RPMI7951 (cell line): ENCODE measurements around the gene MUC5B. TPM values are rescaled to one million over a fixed set of nuclear protein-coding genes. Genes with fewer than 3 reads are reported as not detected.
"Not testable (repeated sequence)": the region's sequence is repeated elsewhere in the genome, so short reads cannot be mapped to it uniquely, and the experiment has no call there.

ENCODE experiments used
- DNase-seq: peaks from one replicate; pipeline ENCODE4 v3.0.0-alpha.2; 2012; ENCODE audit warnings: low read depth
- total RNA-seq: library from RNA; depleted of rRNA; stranded (reverse); fragments of >200 nt; shearing (Covaris generic); gene quantifications from 2 replicates; pipeline ENCODE4 v1.2.3, GENCODE V29; 2014

MUC5B gene
- total RNA-seq, 1 experiment from 2014 or later, result not detected

DNA sequence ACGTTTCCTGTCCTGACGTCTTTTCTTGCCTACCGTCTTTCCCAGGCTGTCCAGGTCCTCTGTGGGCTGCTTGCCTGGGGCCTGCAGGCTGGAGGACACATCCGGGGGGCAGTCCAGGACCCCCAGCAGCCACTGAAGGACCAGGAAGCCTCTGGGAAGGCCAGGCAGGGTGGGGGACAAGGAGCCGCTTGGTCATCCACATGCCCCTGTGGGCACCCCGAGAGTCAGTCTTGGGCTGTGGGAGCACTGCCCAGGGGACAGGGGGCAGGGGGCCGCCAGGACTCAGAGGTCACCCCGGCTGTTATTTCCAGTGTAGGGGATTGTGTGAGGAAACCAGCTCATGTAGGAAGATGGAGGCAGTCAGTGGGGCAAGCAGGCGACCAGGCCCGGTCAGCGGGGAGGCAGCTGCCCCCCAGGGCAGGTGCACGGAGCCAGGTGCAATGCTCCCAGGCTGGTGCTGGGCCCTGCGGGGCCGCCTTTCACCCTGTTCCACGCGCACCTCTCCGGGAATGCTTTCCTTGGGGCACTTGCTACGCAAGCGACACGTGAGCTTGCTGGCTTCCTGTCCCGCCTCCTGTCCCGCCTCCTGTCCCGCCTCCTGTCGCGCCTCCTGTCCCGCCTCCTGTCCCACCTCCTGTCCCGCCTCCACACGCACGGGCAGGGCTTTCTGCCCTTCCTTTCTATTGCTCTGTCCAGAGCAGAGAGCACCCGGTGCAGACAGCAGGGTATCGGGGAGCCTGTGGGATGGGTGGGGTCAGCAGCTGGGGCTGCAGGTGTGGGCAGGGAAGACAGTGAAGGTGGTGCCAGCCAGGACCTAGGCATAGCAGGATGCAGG is 39.5 kb downstream of the MUC5B start:
- DNase-seq, result peak; percentile 83

GRCh38 chr11:1263010-1263409 is 40.1 kb downstream of the MUC5B start:
- DNase-seq, result no peak

DNA sequence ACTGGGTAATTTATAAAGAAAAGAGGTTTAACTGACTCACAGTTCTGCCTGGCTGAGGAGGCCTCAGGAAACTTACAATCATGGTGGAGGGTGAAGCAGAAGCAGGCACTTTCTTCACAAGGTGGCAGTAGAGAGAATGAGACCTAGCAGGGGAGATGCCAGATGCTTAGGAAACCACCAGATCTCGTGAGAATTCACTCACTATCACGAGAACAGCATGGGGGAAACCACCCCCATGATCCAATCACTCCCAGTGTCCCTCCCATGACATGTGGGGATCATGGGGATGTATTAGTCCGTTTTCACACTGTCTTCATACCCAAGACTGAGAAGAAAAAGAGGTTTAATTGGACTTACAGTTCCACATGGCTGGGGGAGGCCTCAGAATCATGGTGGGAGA is 41.6 kb downstream of the MUC5B start:
- DNase-seq, result peak; percentile 67

GRCh38 chr11:1265480-1265879 is 42.6 kb downstream of the MUC5B start:
- DNase-seq, result not testable (repeated sequence)

GRCh38 chr11:1266976-1267375 is 44.1 kb downstream of the MUC5B start:
- DNase-seq, result not testable (repeated sequence)

DNA sequence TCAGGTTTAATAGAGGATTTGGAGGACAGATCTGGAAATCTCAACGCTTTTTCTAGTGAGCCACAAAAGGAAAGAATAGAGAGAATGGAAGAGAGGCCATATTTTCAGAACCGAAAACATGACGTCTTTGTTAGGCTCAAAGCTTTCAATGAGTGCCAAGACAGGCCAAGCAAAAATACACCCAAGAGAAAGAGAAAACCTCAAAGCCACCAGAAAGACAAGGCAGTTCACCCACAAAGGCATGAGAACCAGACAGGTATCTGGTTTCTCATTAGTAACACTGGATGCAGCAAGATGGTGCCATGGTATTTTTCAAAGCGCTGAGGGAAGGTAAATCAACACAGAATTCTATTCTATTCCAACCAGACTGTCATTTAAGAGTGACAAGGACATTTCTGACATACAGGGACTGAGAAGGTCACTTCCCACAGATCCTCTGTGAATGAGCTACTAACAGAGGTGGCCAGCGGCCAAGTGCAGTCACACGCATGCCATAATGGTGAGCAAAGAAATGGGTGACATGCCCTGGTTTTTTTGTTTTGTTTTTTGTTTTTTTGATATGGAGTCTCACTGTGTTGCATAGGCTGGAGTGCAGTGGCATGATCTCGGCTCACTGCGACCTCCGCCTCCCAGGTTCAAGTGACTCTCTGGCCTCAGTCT is 44.7 kb downstream of the MUC5B start:
- no peak for DNase-seq

DNA sequence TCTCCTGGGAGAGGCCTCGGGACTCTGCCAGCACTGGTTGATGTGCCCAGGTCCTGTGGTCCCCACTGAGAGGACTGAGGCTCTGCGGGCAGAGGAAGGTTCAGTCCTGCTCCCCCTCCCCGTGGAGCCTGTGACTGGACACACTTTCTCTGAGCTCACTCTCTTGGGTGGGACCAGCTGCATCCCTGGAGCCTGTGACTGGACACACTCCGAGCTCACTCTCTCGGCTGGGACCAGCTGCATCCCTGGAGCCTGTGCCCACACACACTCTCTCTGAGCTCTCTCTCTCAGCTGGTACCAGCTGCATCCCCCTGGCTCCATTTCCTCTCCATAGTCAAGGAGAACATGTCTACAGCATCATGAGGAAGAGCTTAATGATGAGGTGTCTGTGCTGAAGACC is 47.1 kb downstream of the MUC5B start:
- DNase-seq, result no peak

- no peak for DNase-seq
These were observed 47.6 kb downstream of the MUC5B start for GRCh38 chr11:1270476-1270875.

GRCh38 chr11:1271002-1271401 is 48.1 kb downstream of the MUC5B start:
- no peak for DNase-seq

DNA sequence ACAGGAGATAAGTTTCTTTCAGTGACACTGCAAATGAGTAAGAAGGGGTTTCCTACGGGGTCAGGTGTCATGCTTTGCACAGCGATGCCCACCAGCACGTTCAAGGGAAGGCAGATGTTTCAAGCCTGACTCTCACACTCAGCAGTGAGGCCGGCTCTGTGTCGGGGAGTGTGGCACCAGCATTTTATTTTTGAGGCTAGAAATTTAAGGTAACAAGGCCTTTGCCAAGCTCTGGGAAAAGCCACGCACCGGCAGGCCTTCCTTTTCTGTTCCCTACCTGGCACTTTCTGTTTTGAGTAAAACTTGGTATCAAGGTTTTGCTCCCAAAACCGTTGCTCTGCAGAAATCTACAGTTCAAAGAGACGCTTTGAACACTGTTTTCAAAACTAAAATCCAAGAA is 48.5 kb downstream of the MUC5B start:
- no peak for DNase-seq

DNA sequence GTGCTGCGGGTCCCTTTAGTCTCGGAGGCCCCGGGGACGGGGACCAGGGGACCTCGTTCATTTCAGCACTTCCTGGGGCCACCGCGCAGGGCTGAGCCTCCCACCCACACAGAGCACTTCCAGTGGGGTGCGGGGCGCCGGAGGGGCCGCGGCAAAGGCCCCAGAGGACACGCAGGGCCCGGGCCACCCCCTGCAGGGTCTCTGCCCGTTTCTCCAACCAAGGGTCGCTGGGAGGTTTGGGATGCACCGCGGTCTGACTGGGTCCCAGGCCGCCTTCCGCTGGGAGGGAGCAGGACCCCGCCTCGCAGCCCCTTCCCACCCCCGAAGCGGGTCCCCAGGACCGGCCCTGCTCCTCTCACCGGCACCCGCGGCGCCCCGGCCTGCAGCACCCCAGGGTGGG is 49.1 kb downstream of the MUC5B start:
- no peak for DNase-seq

- no peak for DNase-seq
These were observed 49.7 kb downstream of the MUC5B start for GRCh38 chr11:1272531-1272930.

DNA sequence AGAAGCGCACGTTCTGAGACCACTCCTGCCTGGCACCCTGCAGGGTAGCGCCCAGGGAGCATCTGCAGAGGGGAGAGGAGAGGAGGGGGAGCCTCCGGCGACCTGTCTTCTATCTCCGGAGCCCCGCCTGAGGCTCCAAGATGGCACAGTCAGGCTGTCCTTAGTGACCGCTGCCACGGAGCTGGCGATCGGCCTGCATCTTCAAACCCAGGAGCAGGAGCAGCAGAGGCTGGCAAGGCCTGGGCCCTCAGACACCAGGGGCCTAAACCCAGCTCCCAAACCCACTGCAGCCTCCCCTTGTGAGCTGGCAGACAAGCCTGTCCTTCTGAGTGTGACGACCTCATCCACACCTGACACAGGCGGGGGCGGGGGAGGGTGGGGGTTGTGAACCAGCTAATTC is 51.6 kb downstream of the MUC5B start:
- DNase-seq, result no peak

DNA sequence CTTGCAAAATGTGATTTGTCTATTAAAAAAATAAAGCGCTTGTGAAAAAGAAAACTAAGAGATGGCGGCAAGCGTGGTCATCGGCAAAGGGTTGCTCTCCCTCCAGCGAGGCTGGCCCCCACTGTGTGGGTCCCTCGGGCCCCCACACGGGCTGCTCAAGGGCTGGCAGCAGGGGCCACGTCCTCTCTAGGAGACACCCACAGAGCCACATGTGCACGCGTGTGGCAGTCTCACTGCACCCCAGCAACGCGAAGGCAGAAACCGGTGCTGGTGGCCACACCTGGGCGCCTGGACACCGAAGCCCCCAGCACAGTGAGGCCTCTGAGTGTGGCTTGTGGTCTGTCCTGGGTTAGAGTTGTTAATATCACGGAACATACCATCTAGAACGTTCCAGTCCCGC is 52.2 kb downstream of the MUC5B start:
- DNase-seq, result no peak

GRCh38 chr11:1276041-1276790 is 53.4 kb downstream of the MUC5B start:
- no peak for DNase-seq

DNA sequence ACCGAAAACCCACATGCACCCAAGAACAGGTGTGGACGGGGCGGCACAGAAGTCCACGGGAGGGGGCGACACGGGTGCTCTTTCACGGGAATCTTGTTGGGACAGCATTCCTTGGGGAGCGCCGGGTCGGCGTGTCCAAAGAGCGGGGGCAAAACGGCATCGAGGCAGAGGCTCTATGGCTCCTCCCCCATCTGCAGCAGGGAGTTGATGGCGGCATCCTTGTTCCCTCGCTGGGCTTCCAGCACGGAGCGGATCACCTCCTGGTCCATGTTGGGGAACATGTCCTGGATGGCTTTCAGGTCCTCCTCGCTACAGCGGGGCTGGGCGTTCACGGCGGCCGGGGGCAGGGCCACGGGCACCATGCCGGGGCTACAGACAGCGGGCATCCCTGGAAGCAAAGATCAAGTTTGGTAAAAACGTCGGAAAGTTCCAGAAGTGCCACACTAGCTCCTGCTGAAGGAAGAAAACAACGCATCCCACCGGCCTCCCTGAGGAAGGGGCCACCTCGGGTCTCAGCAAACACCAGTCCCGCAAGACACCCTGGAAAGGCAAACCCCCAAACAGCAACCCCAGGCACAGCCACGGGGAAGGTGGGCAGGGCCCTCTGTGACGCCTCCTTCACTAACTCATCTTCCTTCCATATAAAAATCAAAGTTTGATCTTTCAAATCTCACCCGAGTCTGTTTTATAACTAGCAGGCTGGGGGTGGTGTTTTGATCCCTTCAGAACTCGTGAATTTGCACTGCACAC is 54.2 kb downstream of the MUC5B start:
- DNase-seq, result no peak

GRCh38 chr11:1277936-1278512 is 55.2 kb downstream of the MUC5B start:
- DNase-seq, result no peak

- DNase-seq, result no peak
These were observed 56.2 kb downstream of the MUC5B start for GRCh38 chr11:1278766-1279673.

DNA sequence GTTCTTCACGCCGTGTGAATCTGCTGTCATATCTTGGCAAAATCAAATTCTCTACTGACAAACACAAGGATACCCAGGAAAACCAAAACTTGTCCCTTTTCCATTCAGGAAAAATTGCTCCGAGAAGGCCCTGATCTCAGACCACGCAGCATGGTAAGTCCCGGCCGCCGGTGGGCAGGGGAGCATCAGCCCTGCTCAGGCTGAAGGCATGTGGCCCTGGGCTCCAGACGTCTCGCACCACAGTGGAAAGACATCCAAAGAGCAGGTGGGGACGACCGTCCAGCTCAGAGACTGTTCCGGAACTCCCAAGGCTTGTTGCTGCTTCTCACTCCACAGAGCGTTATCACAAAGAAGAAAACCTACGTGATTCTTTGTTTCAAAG is 56.8 kb downstream of the MUC5B start:
- DNase-seq, result no peak
